ENCODE results near the gene MRPS9. TPM values are rescaled to one million over a fixed set of nuclear protein-coding genes. Genes with fewer than 3 reads are reported as not detected.

The MRPS9 gene
- total RNA-seq, 2 experiments from 2014 or later, result 7.3 to 9.2 TPM

- Mint-ChIP-seq H3K27me3 (no peaks in the 10 kb centered on the region), H3K36me3 (ENCODE audit: low read depth) (peaks cover 20% of the 10 kb centered on the region), H3K9me3 (no peaks in the 10 kb centered on the region), H3K27ac (peak overlapping the region; percentile 52), H3K4me3 (peak overlapping the region; percentile 80), H3K4me1 (ENCODE audit: low read depth) (peaks cover 55% of the 10 kb centered on the region)
- ChIA-PET CTCF (interaction anchor here (1.3 kb wide), 1 partner anchor 31 kb away, joined by 4 read pairs; no protein-coding TSS in a partner anchor), POLR2A (no interaction called here)
- ATAC-seq (ENCODE audit: poor library complexity) (no peak), DNase-seq (no peak)
- intact Hi-C loops (cut with DNase I, micrococcal nuclease), result loop anchor here in 1 of 2 experiments (5.0 kb wide), 1 partner anchor 298 kb away; the partner anchor contains the start of gene C2orf49
- H3K4me3 ChIP-seq (ENCODE audit: low read length), result no peak overlapping the region
- no peaks in the 10 kb centered on the region for H3K9me3 ChIP-seq (ENCODE audit: control insufficient read depth in 1 of 2, insufficient read depth in 1 of 2, low read length in 2 of 2)
- no peak for TF ChIP-seq CTCF (IDR thresholded peaks at IDR 0.05)
- no peak overlapping the region for H3K27ac ChIP-seq (ENCODE audit: low read depth in 1 of 2, low read length in 2 of 2)
- H3K27me3 ChIP-seq (ENCODE audit: control insufficient read depth in 1 of 2, insufficient read depth in 2 of 2, low read length in 2 of 2), result no peaks in the 10 kb centered on the region
- H3K36me3 ChIP-seq (ENCODE audit: insufficient read depth, low read length), result no peaks in the 10 kb centered on the region
- H3K4me1 ChIP-seq (ENCODE audit: insufficient read depth, low read length), result peaks cover 10% of the 10 kb centered on the region
Measured at GRCh38 chr2:105039559-105039958, 1.7 kb downstream of the MRPS9 start.

- intact Hi-C loops (cut with DNase I, micrococcal nuclease), result no loop called here
- peaks cover 44% of the 10 kb centered on the region for H3K4me1 Mint-ChIP-seq (ENCODE audit: low read depth)
- H3K9me3 Mint-ChIP-seq, result no peaks in the 10 kb centered on the region
- no peaks in the 10 kb centered on the region for H3K27me3 Mint-ChIP-seq
- Histone ChIP-seq H3K27ac (ENCODE audit: low read depth in 1 of 2, low read length in 2 of 2) (no peak overlapping the region), H3K27me3 (ENCODE audit: control insufficient read depth in 1 of 2, insufficient read depth in 2 of 2, low read length in 2 of 2) (no peaks in the 10 kb centered on the region), H3K9me3 (ENCODE audit: control insufficient read depth in 1 of 2, insufficient read depth in 1 of 2, low read length in 2 of 2) (no peaks in the 10 kb centered on the region), H3K4me3 (ENCODE audit: low read length) (no peak overlapping the region), H3K36me3 (ENCODE audit: insufficient read depth, low read length) (no peaks in the 10 kb centered on the region), H3K4me1 (ENCODE audit: insufficient read depth, low read length) (peaks cover 10% of the 10 kb centered on the region)
- H3K4me3 Mint-ChIP-seq, result no peak overlapping the region
- DNase-seq (peak in 2 of 14 experiments; percentile 3 to 8), ATAC-seq (ENCODE audit: poor library complexity) (no peak)
- CTCF ChIA-PET, result no interaction called here
- POLR2A ChIA-PET, result interaction anchor here (0.6 kb wide), 1 partner anchor 205 kb away, joined by 4 read pairs; no protein-coding TSS in a partner anchor
- no peak for TF ChIP-seq CTCF (IDR thresholded peaks at IDR 0.05)
- H3K27ac Mint-ChIP-seq, result no peak overlapping the region
- H3K36me3 Mint-ChIP-seq (ENCODE audit: low read depth), result peaks cover 42% of the 10 kb centered on the region
Measured at GRCh38 chr2:105042189-105042588, 4.3 kb downstream of the MRPS9 start.

GRCh38 chr2:105052773-105053172 is 14.9 kb downstream of the MRPS9 start:
- H3K4me3 ChIP-seq (ENCODE audit: low read length), result no peak overlapping the region
- H3K9me3 ChIP-seq (ENCODE audit: control insufficient read depth in 1 of 2, insufficient read depth in 1 of 2, low read length in 2 of 2), result peaks cover 0 to 3% of the 10 kb centered on the region in 2 experiments
- intact Hi-C loops (cut with DNase I, micrococcal nuclease), result no loop called here
- no peak overlapping the region for H3K4me3 Mint-ChIP-seq
- ChIA-PET CTCF (no interaction called here), POLR2A (no interaction called here)
- no peak for ATAC-seq (ENCODE audit: poor library complexity)
- no peak for DNase-seq
- no peaks in the 10 kb centered on the region for H3K4me1 ChIP-seq (ENCODE audit: insufficient read depth, low read length)
- peaks cover 75% of the 10 kb centered on the region for H3K36me3 Mint-ChIP-seq (ENCODE audit: low read depth)
- H3K4me1 Mint-ChIP-seq (ENCODE audit: low read depth), result peaks cover 19% of the 10 kb centered on the region
- no peaks in the 10 kb centered on the region for H3K27me3 Mint-ChIP-seq
- peaks cover 18% of the 10 kb centered on the region for H3K36me3 ChIP-seq (ENCODE audit: insufficient read depth, low read length)
- H3K9me3 Mint-ChIP-seq, result peaks cover 6% of the 10 kb centered on the region
- H3K27ac Mint-ChIP-seq, result no peak overlapping the region
- no peak overlapping the region for H3K27ac ChIP-seq (ENCODE audit: low read depth in 1 of 2, low read length in 2 of 2)
- no peak for TF ChIP-seq CTCF (IDR thresholded peaks at IDR 0.05)
- no peaks in the 10 kb centered on the region for H3K27me3 ChIP-seq (ENCODE audit: control insufficient read depth in 1 of 2, insufficient read depth in 2 of 2, low read length in 2 of 2)

All from CD4-positive, alpha-beta T cell (primary cell).